NCI-H1694 treated with DMSO at 0.1 percent for 48 hours (cell line): ENCODE results near the gene KRT26.

Source experiments
- DNase-seq: peaks from one replicate; lab custom pipeline; 2025; lab: John Stamatoyannopoulos, UW

Gene KRT26

GRCh38 chr17:40727447-40728231 is 44.4 kb downstream of the KRT26 start:
- no peak for DNase-seq

DNA sequence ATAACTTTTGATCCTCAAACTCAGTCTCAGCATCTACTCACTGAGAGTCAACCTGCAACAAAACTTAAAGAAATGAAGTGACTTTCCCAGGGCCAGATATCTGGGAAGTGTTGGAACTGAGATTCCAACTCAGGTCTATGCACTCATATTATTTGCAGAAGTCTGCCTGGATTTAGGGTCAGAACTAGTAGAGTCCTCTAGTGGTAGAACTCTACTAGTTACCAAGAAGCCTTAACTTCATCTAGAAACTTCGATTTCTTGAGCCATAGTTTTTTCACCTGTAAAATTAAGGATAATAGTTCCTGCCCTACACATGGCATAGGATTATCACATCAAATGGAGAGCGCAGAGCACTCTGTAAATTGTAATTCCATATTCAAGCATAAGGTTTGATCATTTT is 45.1 kb downstream of the KRT26 start:
- DNase-seq, result no peak

DNA sequence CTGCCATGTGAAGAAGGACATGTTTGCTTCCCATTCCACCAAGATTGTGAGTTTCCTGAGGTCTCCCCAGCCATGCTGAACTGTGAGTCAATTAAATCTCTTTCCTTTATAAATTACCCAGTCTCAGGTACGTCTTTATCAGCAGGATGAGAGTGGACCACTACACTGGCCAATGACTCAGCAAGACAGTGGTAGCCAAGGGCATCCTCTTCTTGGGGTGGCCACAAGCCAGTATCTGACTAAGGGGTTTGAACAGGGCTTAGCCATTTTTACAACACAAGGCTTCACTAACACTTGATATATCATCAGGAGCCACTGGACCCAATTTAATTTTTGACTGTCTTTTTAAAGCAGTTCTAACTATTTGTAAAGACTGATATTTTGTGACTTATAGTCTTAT is 47.3 kb downstream of the KRT26 start:
- no peak for DNase-seq

- DNase-seq, result no peak
Observed at GRCh38 chr17:40722241-40722640, 49.8 kb downstream of the KRT26 start.

DNA sequence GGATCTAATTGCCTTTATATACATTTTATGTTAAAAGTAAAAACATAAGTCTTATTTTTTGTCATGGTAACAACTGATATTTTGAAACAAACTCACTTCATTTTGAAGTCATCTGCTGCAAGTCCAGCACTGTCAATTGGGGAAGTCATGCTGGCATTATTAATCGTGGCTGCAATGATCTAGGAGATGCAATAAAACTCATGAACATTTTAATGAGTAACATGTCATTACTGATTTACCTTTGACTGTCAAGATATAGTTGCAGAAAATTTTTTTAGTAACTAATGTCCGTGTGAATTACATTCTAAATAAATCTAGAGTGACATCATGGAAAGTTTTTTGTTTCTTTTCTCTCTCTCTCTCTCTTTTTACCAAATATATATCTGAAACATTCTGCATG is 51.1 kb downstream of the KRT26 start:
- no peak for DNase-seq

GRCh38 chr17:40718930-40719329 is 53.1 kb downstream of the KRT26 start:
- DNase-seq, result no peak

DNA sequence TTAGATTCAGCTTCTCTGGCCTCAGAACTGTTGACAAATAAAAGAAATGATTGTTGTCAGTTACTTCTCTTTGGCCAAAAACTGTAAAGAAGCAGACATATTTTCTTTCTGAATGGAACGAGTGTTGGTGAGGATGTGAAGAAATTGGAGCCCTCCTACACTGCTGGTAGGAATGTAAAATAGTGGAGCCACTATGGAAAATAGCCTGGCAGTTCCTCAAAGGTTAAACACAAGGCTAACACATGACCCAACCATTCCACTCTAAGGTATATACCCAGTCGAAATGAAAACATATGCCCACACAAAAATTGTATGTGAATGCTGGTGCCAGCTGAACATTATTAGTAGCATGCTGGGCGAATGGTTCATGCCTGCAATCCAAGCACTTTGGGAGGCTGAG is 54.2 kb downstream of the KRT26 start:
- DNase-seq, result no peak
